HG02759 (cell line): ENCODE results near the gene CARMIL1.
A peak's percentile ranks its signal among the peaks of the same experiment; 100 is the strongest.

Source experiments
- ATAC-seq: cut with Tn5 transposase; IDR thresholded peaks from one replicate; pipeline ENCODE4 v1.9.1; 2021; ENCODE audit warnings: mild to moderate bottlenecking, moderate library complexity; ENCODE audit not compliant: unreplicated experiment

CARMIL1 gene

DNA sequence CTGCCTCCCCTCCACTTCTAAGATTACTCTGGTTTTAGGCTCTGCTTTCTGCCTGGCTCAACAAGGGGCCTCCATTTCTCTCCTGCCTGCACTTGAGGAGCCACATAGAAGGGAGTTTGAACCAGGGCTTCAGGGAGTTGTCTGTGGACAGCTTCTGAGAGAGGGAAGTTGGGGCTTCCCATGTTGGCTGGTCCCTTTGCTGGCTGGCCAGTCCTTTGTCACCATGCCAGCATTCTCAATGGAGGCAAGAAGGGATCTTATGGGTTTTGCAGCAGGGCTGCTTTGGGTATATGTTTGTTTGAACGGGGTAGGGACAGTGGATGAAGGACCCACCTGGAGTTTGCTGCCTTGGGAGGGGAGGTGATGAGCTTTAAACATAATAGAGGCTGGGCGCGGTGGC, 124.9 kb downstream of the CARMIL1 start:
- ATAC-seq: no peak

- ATAC-seq: peak; percentile 91
These were observed 125.6 kb downstream of the CARMIL1 start for GRCh38 chr6:25404693-25405169.

DNA sequence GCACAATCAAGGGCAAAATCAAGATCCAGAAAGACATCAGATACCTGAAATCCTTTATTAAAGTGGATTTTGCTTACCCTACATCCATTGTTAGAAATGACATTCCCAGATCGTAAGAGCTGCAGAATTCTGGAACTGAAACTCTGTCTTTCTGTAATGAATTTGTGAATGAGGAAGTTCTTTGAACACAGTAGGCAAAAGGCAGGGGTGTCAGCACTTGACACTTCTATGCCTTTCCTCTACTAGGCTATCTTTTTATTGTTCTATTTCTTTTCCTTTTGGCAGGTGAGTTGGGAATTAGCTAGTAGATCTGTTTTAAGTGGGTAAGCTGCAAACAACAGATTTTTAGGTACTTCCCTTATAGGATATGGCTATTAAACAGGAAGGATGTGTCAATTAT, 126.3 kb downstream of the CARMIL1 start:
- ATAC-seq: no peak

- no peak for ATAC-seq
These were observed 128.3 kb downstream of the CARMIL1 start for GRCh38 chr6:25407431-25407830.

DNA sequence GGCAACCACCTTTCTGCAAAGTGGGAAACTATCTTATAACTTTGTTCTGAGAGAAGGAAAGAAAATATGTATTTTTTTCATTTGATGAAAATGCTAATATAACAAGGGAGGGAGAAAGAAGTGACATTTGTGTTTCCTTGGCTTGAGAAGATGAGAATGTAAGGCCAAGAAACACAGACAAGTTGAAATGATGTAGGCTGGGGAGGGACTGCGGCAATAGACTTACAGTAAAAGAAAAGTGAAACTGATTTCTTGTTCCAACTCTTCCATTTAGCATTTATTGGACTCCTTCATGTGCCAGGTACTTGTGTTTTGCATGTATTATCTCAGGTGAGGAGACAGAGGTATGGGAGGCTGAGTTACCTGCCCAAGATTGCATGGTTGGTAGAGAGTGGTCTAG, 130.9 kb downstream of the CARMIL1 start:
- no peak for ATAC-seq

DNA sequence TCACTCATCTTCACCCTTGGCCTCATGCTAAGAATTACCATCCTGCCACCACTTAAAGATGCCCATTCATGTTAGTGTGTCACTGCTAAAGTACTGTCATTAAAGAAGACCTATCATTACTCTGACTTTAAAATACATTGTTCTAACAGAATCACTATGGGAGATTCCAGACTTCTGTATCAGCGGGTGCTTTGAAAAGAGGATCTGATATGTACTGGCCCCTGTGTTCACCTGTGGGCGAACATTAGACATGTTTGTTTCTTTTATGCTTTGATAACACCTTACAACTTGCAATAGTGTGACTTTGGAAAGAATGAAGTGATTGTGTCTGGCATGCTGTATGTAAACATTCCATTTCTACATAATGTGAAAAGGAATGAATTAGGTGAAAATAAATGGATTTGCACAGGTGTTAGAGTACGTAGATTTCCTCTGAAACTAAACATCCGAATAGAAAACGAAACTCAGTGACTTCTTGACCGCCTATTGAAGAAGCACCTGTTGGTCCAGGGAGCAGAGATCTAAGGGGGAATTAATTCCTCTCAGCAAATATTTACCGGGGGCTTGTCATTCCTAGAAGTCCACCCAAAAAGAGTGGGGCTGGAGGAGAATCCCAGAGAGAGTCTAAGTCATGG, 132.3 kb downstream of the CARMIL1 start:
- no peak for ATAC-seq

GRCh38 chr6:25413207-25413905, 134.2 kb downstream of the CARMIL1 start:
- ATAC-seq: no peak

- no peak for ATAC-seq
These were observed 135.0 kb downstream of the CARMIL1 start for GRCh38 chr6:25414168-25414567.

DNA sequence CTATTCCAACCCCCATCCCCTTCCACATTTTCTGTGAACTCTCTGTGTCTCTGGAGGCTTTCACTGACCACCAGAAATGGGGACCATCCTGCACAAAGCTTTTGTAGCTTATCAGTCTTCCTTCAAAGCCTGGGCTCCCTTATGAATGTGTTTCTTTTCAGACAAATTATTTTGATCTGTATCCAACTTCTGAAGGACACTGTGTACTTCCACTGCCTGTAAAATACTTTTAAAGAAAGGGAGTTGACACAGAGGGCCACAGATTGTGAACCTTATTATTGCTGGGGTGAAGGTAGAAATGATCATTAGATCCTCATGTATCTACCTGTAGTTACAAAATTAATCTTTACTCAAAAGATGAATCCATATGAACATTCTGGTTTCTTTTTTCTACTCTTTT, 135.6 kb downstream of the CARMIL1 start:
- ATAC-seq: no peak

GRCh38 chr6:25415274-25415673, 136.1 kb downstream of the CARMIL1 start:
- ATAC-seq: no peak

GRCh38 chr6:25415701-25416100, 136.5 kb downstream of the CARMIL1 start:
- no peak for ATAC-seq

DNA sequence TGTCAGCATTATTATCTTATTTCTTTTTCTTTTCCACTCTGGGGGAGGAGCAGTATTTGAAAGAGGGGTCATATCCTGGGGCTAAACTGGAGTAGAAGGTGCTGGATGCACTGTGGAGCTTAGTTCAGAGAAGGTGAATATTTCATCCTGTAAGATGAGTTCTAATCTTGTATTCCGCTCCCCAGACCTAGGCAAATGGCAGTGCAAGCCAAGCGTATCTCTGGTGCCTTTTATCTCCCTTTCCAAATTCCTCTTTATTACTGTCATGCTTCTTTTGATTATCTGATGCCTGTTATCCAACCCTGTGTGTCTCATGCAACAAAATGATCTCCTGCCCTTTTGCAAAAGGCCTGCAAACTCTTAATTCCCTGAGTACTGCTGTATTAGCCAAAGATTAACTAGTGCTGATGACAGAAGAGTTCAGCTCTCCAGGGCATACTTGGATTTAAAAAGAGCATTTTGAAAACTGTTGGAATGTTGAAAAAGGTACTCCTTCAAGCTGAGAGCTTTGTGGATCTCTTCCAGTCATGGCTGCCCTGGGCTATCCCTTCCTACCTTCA, 138.0 kb downstream of the CARMIL1 start:
- no peak for ATAC-seq

DNA sequence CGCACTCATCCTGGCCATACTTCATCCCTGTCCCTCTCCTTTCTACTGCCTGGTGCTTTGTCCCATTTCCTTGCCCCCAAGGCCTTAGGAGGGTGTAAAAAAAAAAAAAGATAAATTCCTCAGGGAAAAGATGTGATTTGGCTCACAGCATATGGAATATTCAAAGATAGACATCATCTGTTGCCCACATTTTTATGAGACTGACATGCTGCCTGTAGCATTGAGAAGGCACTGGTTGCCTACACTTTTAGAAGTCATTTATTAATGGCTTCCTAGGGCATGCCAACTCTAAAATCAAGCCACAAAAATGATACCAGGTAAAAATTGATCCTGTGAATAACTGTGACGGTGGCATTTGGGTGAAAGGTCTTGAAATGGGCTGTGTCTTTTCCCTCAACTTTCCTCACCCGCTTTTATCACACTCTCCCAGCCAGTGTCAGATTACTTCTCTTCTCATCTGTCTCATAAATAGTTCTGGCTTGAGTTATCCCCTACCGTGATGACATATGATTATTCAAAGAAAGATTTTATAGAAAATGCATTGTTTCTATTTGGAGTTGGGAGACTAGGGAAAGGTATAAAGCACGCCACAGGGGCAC, 139.4 kb downstream of the CARMIL1 start:
- ATAC-seq: no peak

DNA sequence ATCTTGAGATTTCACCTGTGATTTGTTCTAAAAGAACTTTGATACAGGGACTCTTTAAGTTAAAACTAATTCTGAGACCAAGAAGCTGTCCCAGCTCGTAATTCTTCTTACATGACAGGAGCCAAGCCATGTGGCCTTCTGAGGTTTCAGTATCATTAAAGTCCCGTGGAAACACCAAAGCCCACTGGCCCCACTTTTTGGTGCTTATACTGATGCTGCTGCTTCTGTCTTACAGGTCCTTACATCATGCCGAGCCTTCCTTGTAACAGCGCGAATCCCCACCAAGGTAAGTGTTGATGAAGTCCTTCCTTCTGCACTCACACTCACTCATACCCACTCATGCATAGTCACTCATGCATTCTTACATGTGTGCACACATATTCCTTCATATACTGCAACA, 140.7 kb downstream of the CARMIL1 start:
- no peak for ATAC-seq

GRCh38 chr6:25423358-25423757, 144.2 kb downstream of the CARMIL1 start:
- no peak for ATAC-seq

DNA sequence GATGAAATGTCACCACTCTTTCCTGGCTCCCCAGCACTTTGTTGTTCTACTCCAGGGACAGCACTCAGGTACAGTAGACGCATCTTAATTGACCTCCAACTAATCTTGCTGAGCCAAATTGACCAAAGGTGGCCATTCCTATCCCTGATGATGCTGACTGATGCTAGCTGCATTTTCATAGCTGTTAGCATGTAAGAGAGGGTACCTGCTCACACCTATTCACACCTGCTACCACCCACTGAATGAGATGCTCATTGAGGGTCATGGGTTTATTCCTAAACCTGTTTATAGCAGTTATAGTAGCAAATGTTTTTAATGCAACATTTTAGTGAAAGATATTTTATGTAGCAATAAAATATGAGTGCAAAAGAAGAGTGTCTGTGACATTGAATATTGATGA, 145.1 kb downstream of the CARMIL1 start:
- ATAC-seq: no peak

DNA sequence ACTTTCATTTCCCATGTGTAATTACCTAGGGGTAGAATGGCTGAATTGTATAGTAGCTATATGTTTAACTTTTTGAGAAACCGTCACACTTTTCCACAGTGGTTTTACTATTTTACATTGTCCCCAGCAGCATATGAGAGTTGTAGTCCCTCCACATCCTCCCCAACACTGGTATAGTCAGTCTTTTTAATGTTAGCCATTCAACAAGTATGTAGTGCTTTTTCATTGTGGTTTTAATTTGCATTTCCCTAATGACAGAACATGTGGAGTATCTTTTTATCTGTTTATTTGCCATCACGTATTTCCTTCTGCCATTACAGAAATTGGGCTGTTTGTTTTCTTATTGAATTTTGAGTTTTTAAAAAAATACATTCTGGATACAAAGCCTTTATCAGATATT, 148.4 kb downstream of the CARMIL1 start:
- no peak for ATAC-seq

- ATAC-seq: no peak
These were observed 149.7 kb downstream of the CARMIL1 start for GRCh38 chr6:25428758-25429317.

GRCh38 chr6:25431306-25431974, 152.3 kb downstream of the CARMIL1 start:
- ATAC-seq: no peak

GRCh38 chr6:25431975-25432307, 152.8 kb downstream of the CARMIL1 start:
- no peak for ATAC-seq

DNA sequence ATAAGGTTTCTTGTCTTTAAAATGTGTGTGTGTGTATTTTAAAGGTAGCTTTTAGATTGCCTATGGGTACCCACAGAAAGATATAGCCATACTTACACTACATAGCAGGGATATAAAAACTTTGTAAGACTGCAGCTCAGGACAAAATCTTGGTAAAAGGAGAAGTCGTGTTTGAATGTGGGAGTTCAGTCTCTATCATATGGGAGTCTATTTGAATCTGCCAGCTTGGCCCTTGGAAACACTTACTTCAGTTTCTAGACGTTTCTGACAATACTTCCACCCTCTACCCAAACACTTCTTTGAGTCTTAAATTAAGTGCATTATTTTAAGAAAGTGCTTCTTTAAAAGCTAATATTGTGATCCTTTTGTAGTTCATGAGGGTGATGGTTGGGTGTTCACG, 155.7 kb downstream of the CARMIL1 start:
- ATAC-seq: no peak
